GM10266 (cell line): ENCODE measurements around the gene DENND10.

Experiments used
- DNase-seq: peaks from one replicate; pipeline ENCODE4 v3.0.0; 2012; ENCODE audit errors: extremely low spot score
- CTCF ChIP-seq: IDR thresholded peaks from 2 replicates; pipeline ENCODE4 v1.5.1; 2012; ENCODE audit warnings: mild to moderate bottlenecking, low read depth; ENCODE audit not compliant: control insufficient read depth, insufficient read depth; ENCODE audit errors: missing control alignments

DENND10 gene

GRCh38 chr10:119183664-119184412, 79.9 kb downstream of the DENND10 start:
- TF ChIP-seq CTCF = no peak

More at GRCh38 chr10:119183664-119184412, 79.9 kb downstream of the DENND10 start:
- no peak for DNase-seq
